Mammary epithelial cell (primary cell): ENCODE results near the gene LYPD4.

Experiments
- EZH2 ChIP-seq: IDR thresholded peaks from 2 replicates; pipeline ENCODE4 v1.6.1; 2012; ENCODE audit warnings: low read length, inconsistent platforms, borderline replicate concordance
- TF ChIP-seq, protein P1 (sequence below), 2 donors: IDR thresholded peaks in 1 of 2; conservative IDR thresholded peaks in 1 of 2; 2 replicates each; pipeline ENCODE4 v1.5.1; 2011 to 2012; ENCODE audit warnings: inconsistent platforms in 2 of 2, low read length in 2 of 2, mild to moderate bottlenecking in 2 of 2, control low read depth in 1 of 2, low read depth in 1 of 2; ENCODE audit not compliant: insufficient read depth in 1 of 2; ENCODE audit errors: extremely low read depth in 1 of 2

DNA sequence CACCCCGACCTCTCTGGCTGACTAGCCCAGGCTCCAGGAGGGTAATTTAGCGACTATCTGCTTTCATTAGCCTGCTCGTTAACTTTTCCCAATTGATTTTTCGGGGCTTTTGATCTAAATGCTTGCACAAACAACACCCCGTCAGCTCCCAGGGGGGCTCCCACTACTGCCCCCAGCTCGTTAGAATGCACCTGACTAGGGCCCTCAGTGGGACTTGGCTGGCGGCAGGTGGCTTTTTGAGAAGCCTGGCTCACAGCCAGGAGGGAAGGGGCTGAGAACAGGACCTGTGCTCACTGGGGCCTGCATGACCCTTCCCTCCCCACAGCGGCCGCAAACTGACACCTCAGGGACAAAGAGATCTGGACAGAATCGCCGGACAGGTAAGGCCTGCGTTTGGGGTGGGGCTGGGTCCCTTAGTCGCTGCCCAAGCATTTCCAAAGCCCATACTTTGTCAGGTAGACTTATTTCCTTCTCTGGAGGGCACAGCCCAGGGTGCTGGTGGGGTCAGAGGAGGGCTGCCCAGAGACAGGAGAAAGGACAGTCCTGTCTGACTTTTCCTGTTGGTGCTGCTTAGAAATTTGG, 25.0 kb upstream of the LYPD4 start:
- TF ChIP-seq, protein P1, sequence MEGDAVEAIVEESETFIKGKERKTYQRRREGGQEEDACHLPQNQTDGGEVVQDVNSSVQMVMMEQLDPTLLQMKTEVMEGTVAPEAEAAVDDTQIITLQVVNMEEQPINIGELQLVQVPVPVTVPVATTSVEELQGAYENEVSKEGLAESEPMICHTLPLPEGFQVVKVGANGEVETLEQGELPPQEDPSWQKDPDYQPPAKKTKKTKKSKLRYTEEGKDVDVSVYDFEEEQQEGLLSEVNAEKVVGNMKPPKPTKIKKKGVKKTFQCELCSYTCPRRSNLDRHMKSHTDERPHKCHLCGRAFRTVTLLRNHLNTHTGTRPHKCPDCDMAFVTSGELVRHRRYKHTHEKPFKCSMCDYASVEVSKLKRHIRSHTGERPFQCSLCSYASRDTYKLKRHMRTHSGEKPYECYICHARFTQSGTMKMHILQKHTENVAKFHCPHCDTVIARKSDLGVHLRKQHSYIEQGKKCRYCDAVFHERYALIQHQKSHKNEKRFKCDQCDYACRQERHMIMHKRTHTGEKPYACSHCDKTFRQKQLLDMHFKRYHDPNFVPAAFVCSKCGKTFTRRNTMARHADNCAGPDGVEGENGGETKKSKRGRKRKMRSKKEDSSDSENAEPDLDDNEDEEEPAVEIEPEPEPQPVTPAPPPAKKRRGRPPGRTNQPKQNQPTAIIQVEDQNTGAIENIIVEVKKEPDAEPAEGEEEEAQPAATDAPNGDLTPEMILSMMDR (conservative IDR thresholded peaks at IDR 0.05 in 1 of 2, IDR thresholded peaks at IDR 0.05 in 1 of 2; ENCODE audit: extremely low read depth in 1 of 2, insufficient read depth in 1 of 2, low read depth in 1 of 2, low read length in 2 of 2) = no peak
- no peak for TF ChIP-seq EZH2
